Measurements from ENCODE around the gene PVALB.

The PVALB gene

DNA sequence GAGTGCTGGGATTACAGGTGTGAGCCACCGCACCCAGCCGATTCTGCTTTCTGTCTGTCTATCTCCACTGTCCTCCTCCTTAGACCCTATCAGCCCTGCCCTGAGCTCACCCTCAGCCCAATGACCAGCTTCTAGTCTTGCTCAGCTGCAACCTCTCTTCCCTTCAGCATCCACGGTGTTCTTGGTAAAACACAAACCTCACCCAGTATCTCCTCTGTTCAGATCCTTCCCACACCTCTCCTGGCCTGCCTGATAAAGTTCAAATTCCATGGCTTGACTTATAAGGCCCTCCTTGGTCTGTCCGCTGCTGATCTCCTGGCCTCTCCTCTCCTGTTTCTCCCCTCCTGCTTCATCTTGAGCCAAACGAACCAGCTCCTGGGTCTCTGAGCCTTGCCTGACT is 29.4 kb upstream of the PVALB start:
- FAIRE-seq, result no peak

DNA sequence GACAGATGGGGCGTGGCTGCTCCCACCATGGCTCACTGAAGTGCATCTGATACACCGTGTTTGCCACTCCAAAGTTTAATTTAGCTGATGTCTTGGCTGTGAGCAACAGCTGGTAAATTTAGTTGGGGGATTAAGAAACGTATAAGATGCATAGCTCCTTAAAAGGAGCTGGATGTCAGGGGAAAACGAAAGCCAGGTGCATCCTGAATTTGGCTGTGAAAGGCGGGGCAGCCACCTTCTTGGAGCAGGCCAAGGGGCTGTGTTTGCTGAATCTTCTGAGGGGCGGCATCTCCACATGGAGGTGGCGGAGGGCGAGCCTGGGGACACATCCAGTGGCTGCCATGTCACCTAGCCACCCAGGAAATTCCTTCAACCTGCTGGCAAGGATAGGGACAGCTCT is 23.3 kb upstream of the PVALB start:
- FAIRE-seq, result no peak

DNA sequence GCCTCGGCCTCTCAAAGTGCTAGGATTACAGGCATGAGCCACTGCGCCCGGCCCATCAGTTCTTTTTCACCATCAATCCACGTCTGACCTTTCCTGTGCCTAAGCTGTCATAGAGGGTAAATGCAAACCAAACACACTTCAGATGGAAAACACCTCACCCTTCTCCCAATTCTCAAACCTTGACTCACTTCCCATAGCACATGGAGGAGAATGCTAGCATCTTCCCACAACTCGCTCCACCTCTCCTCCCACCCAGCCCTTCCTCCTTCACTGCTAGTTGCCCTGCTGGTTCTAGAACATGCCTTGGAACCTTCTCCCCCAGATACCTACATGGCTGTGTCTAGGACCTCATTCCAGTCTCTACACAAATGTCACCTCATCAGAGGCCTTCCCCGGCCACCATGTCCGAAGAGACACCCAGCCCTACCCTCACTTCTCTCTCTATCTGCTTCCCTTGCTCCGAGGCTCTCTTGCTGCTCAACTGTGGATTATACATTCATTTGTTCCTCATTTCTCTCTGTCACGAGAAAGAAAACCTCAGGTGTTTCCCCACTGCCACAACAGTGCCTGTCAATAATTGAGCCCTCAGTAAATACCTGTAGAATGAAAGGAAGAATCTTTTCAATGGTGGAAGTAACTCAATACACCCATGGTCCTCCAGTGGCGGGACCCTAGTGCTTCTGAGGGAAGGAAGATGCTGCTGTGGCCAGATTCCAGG is 22.7 kb upstream of the PVALB start:
- FAIRE-seq, result no peak

DNA sequence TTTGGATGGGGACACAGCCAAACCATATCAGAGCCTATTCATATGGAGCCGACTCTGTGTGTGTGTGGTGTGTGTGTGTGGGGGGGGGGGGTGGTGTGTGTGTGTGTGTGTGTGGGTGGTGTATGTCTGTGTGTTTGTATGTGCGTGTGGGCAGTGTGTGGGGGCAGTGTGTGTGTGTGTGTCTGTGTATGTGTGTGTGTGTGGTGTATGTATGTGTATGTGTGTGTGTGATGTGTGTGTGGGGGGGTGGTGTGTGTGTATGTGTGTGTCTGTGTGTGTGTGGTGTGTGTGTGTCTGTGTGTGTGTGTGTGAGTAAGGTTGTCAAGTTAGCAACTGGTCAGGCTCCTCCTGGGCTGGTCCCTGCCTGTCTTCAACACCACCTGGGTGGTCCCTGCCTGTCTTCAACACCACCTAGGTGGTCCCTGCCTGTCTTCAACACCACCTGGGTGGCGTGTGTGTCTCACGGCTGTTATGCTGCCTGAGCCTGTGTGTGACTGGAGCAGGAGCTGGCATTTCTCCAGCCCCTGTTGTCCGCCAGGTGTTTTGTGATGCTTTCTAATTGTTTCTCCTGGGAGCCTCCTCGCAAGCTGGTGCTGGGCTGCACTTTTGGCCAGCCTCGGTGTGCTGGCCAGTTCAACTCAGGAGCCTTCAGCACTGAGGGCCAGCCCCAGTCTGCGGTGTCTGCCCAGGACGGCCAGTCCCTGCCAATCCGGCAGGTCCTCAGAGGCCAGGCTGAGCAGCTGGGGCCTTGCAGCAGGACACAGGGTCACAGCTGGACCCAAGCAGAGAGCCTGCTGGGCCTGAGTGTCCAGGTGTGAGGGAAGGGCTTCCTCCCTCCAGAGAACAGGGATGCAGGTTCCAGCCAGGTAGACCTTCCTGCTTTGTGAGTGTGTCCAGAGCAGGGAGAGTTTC is 21.5 kb upstream of the PVALB start:
- FAIRE-seq, result no peak

DNA sequence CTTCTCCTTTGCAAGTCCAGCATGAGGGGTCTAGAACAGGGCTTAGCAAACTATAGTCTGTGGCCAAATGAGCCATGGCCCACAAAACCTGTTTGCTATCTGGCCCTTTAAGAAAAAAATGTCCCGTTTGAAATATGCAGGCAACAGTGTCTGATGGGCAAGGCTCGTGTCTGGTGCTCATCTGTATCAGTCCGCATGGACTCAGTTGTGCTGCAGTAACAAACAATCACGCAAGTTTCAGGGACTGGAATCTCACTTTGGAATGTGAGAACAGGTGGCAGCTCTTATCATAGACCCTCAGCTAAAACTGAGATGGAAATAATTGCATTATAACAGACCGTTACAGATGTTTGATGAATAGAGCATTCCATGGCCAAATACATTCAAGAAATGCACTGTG is 19.1 kb upstream of the PVALB start:
- FAIRE-seq, result no peak

DNA sequence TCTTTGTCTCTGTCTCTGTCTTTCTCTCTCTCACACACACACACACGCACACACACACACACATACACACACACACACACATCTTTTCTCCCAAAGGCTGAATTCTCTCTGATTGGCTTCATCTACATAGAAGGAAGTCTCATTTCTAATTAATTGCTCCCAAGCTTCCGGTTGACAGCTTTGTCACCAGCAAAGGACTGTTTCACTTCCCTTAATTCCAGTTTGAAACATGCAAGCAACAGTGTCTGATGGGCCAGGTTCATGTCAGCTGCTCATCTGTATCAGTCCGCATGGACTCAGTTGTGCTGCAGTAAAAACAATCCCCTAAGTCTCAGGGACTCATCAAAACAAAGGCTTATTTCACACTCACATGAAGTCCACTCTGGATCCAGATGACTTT is 16.2 kb upstream of the PVALB start:
- no peak for FAIRE-seq

DNA sequence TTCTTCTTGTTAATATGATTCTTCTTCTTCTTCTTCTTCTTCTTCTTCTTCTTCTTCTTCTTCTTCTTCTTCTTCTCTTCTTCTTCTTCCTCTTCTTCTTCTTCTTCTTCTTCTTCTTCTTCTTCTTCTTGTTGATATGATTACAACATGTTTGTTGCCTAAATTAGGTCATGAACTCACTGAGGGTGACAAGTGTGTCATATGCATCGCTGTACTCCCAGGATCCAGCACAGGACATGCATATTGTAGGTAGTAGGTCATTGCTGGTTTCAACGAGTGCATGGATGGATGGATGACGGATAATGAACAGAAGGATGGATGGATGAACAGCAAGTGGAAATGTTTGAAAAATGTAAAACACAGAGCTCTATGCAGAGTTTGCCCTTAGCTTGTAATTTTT is 14.9 kb upstream of the PVALB start:
- FAIRE-seq, result no peak

DNA sequence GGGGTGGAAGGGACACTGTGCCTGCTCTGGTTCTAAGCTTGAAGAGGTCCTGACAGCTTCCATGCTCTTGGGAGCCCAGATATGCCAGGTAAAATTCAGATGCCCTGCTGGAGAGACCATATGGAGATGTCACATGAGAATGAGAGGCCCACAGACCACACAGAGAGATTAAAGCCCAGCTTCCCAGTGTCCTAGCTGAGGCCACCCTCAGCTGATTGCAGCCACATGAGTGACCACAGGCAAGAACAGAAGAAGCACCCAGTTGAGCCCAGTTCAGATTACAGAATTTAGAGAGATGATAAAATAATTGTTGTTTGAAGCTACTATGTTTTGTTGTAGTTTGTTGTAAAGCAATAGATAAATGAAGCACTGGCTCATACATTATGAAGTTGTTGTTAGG is 14.4 kb upstream of the PVALB start:
- no peak for FAIRE-seq

DNA sequence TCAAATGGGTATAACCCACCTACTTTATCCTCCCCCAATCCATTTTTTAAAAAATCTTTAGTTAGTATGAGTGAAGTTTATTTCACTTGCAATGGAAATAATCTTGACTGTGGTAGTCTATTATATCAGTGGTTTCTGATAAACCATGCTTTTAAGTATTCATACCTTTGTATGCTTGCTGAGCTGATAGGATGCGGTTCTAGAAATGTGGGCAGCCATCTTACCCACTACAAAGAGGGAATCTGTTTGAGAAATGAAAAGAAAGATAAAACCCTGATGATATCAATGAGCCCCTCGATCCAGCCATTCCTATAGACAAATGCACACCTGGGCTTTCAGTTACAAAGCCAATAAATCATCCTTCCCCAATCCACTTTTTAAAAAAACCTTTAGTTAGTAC is 13.8 kb upstream of the PVALB start:
- FAIRE-seq, result no peak

DNA sequence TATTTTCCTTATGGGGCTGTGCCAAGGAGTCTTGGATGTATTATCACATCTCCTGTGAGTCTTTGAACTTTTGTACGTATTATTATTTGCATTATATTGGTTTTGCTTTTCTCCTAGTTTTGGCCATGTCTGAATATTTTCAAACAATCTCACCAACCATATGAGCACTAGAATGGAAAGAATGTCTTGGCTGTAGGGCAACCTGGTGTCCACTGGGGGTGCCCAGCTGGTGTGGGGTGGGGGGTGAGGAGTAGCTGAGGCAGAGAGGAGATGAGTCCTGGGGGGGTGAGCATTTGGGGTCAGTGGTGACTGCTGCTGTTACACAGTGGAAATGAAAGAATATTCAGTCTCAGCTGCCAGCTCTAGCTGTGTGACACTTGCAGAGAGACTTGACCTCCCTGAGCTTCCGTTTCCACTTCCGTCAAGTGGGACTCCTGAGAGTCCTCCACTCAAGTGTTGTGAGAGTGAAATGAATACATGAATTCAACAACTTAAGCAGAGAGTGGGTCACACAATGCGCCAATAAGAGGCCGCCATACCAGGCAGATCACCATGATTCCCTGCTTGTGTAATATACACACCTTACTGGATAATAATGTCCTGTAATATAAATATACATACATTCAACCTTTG is 12.7 kb upstream of the PVALB start:
- FAIRE-seq, result no peak

DNA sequence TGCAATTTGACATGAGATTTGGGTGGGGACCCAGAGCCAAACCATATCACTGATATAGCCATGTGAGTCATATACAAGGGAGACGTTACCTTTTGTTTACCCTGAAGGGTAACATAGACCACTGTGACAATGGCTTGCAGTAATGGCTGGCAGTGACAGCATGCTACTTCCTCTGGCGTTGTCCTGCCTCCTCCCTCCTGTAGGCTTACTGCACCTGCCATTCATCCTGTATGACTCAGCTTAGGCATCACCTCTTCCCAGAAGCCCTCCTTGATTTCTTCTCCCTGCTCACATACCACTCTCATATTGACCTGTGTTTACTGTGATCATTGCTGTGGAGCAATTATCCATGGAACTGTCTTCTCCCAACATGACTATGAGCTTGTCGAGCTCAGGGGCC is 12.0 kb upstream of the PVALB start:
- no peak for FAIRE-seq

DNA sequence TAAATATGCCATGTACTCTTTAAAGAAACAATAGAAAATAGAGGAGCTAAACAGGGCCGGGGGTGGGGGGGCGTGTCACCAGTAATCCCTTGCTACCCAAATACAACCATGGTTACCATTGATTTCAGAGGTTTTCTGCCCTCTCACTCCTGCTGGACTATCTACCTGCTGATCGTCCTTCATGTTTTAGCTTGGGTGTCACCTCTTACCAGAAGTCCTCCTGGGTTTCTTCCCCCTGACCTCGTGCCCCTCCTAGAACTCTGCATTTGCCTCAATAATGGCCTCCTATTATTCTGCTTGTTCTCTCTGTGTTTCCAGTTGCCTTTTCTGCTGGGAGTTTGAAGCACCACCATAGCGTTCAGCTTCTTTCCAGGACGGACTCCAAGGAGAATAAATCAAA is 9.4 kb upstream of the PVALB start:
- FAIRE-seq, result no peak

DNA sequence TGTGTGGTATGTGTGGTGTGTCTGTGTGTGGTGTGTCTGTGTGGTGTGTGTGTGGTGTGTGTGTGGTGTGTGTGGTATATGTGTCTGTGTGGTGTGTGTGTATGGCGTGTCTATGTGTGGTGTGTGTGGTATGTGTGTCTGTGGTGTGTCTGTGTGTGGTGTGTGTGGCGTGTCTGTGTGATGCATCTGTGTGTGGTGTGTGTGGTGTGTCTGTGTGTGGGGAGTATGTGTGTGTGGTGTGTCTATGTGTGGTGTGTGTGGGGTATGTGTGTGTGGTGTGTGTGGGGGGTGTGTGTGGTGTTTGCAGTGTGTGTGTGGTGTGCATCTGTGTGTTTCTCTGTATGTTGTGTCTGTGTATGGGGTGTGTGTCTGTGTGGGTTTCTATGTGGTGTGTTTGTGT is 7.8 kb upstream of the PVALB start:
- no peak for FAIRE-seq

DNA sequence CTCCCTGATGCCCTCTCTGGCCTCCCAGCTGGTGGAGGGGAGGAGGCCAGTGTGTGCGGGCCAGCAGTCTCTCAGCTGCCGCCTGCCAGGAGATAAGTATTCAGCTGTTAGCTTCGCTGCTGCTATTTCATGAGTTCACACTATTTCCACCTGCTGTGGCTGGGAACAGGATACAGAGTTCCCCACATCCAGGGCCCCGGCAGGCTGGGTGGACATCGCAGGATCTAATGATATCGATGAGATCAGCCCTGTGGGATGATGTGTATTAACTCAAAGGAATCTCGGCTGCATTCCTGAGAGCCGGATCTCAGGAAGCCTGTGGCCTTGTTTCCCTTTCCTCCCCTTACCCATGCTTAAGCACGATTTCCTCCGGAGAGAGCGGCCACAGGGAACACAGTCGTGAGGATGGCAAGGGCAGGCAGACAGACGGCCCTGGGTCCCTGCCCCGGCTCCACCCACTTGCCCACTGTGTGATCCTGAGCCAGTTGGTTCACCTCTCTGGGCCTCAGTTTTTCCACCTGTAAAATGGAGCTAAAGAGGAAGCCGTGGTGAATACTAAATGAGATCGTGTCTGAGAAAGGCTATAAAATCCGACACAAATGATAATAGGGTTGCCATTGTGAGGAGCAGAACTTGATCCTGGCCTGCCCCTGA is 6.5 kb upstream of the PVALB start:
- no peak for FAIRE-seq

DNA sequence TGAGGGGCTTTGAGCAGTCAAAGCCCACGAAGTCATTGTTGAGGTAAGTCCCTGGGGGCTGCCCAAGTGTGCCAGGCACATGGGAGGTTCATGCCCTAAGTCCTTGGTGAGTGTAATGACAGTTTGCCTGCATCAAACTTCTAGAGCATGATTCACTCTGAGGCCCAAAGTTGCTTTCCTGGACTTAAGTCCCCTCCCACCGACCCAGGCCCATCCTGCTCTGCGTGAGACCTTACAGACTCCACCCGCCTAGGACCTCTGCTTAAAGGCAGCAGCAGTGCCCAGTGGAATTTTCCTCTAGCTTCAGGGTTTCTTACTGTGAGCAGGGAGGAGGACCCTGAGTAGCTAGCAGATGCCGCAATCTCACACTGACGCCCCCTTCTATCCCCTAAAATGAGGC is 5.7 kb upstream of the PVALB start:
- no peak for FAIRE-seq

DNA sequence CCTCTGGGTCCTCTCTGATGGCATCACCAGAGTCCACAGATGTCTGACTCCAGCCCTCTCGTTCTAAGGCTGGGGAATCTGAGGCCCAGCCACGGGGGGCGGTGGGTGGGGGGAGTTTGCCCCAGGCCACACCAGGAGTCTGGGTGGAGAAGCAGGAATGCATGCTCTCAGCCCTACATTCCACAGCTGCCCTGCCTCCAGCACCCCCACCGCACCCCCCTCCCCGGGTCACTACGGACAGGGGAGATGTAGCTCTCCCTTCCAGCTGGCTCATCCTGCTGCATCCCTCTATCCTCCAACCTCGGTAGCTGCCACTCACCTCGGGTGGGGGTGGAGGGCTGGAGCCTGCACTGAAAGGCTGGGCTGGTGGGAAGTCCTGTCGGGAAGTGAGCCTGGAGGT is 2.3 kb upstream of the PVALB start:
- FAIRE-seq, result no peak

DNA sequence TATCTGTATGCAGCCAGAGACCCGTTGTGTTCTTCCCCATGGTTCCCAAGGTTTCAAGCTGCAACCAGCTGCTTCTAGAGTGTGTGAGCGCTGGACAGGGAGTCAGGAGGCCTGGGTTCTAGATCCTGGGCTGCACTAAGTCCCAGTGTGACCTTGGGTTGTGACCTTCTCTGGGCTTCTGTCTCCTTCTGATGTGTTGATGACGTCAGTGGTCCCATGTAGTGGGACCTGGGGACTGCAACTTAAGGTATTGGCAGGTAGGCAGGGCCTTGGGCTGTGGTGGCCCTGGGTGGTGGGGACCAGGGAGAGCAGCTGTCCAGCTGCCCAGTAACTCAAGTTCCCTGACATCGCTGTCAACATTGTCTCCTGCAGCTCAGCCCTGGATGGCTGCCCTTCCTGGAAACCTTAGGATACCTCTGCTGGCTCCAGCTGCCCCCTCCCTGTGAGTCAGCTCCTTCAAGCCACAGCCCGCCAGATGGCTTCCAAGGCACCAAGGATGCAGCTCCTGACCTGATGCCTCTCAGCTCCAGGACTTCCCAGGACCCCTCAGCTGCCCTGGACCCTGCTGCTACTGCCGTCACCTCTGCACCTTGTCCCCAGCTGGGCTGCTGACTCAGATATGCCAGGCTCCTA is 1.3 kb upstream of the PVALB start:
- FAIRE-seq, result no peak

DNA sequence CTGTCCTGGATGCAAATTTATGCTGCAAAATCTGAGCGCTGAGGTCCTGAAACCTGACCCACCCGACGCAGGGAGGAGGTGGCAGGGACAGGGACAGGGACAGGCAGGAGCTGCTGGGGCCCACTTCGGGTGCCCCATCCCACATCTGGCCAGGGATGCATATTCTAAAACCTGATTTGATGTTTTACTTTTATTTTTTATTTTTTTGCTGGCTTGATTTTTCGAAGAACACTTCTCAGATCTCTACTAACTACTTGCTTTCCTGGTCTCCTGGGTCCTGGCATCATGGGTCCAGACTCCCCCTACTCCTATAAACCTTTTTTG is 652 bp upstream of the PVALB start:
- FAIRE-seq, result no peak

DNA sequence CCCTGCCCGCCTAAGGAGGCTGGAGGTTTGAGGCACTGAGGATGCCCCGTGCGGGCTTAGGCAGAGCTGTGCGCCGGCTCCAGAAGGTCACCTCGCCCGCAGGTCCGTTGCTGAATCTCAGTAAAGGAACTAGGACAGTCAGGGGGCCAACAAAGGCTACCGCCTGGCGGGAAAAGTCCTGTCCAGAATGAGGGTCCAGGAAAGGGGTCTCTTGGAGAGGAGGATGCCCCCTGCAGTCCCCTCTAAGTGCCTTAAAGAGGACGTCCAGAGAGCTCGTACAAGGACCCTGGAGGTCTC is 548 bp downstream of the PVALB start:
- FAIRE-seq, result no peak

DNA sequence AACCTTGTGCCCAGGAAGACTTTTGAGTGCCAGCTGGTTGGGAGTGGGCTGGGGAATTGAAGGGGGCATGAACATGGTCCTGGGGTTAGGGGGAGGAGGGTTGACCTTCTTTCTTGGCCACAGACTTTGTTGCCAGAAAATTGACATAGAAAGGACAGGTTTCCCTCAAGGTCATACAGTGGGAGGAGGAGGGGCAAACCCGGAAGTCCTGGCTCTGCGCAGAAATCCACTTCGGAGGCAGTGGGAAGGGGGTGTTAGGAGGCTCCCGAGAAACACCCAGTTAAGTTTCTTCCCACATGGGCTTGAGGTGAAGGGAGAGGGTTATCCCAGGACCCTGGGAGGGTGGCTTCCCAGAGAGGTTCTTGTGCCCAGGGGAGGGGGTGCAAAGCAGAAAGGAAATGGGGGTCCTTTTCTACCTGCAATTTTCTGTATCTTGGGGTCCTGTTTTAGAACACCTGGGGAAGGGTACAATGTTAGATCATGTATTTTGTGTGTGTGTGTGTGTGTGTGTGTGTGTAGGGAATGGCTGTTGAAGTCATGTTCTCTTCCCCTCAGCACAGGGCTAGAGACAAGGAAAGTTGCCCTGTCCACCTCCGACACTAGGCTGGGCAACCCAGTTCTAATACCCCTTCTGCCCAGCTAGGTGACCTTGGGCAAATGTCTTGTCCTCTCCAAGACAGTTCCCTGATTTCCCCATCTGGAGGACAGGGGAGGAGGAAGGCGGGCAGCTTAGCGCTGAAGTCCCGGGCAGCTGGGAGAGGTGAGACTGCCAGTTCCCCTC is 1.1 kb downstream of the PVALB start:
- no peak for FAIRE-seq

DNA sequence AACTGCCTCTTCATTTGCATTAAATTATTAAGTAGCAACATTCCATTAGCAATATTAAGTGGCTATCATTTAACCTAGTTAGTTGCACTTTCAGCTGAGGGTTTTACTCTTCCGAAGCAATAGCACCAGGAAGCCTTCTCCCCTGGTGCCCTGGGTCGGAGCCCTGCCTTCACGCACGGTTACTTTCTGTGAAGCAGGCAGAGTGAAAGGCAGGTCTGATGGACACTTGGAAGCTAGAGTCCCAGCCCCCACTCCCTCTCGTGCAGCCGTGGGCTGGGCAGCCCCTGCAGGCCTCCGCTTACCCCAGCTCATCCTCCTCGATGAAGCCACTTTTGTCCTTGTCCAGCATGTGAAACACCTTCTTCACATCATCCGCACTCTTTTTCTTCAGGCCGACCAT is 2.0 kb downstream of the PVALB start:
- no peak for FAIRE-seq

DNA sequence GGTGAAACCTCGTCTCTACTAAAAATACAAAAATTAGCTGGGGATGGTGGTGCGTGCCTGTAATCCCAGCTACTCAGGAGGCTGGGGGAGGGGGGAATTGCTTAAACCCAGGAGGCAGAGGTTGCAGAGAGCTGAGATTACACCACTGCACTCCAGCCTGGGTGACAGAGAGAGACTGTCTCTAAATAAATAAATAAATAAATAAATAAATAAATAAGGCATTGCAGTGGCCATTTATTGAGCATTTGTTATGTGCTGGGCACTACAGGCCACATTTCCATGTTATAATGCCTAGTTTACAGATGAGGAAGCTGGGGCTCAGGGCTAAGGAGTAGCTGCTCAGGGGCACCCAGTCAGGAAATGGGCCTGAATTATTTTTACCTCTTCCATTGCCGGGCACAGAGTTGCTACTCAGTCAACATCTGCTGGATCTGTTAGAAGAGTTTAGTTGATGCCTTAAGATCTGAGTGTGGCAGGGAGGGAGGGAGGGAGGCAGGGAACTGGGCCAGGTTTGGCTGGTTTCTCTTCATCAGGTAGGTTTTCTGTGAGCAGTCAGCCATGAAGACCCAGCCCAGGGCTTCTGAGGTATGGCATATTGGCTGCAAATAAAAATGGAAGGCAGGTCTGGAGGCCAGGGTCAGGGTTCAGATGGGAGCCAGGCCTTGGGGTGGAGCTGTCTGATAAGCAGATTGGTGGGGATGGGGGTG is 5.6 kb downstream of the PVALB start:
- no peak for FAIRE-seq
